Activated CD8-positive, alpha-beta T cell treated with anti-CD3 and anti-CD28 coated beads for 36 hours (primary cell): ENCODE data around the gene ACP1. TPM values are rescaled to one million over a fixed set of nuclear protein-coding genes. Genes with fewer than 3 reads are reported as not detected.

Source experiments
- total RNA-seq, 2 experiments: library from RNA; stranded (reverse); gene quantifications; one replicate each; pipeline ENCODE4 v1.2.3, GENCODE V29; 2021

Gene ACP1
- total RNA-seq, 2 experiments from 2014 or later, result 146 to 153 TPM

Other genes starting within 250 kb of the ACP1 start
- gene FAM110C, start 218.4 kb upstream of the ACP1 start, total RNA-seq, result under 1 TPM; 0.79 to 0.96 TPM
- 10 to 100 TPM; 18.5 to 19.9 TPM for gene SH3YL1, start 915 bp upstream of the ACP1 start, total RNA-seq
- not detected for gene ALKAL2, start 23.1 kb downstream of the ACP1 start, total RNA-seq